Skeletal muscle cell (primary cell): ENCODE results near the gene DST.

ENCODE experiments used
- DNase-seq: peaks from one replicate; pipeline ENCODE4 v3.0.0-alpha.2; 2010; ENCODE audit warnings: low read depth
- H3K4me3 ChIP-seq: 2 replicates; pipeline ENCODE4 v1.5.1; 2011; ENCODE audit warnings: low read depth, mild to moderate bottlenecking, control low read depth, low read length, moderate library complexity

DST gene

DNA sequence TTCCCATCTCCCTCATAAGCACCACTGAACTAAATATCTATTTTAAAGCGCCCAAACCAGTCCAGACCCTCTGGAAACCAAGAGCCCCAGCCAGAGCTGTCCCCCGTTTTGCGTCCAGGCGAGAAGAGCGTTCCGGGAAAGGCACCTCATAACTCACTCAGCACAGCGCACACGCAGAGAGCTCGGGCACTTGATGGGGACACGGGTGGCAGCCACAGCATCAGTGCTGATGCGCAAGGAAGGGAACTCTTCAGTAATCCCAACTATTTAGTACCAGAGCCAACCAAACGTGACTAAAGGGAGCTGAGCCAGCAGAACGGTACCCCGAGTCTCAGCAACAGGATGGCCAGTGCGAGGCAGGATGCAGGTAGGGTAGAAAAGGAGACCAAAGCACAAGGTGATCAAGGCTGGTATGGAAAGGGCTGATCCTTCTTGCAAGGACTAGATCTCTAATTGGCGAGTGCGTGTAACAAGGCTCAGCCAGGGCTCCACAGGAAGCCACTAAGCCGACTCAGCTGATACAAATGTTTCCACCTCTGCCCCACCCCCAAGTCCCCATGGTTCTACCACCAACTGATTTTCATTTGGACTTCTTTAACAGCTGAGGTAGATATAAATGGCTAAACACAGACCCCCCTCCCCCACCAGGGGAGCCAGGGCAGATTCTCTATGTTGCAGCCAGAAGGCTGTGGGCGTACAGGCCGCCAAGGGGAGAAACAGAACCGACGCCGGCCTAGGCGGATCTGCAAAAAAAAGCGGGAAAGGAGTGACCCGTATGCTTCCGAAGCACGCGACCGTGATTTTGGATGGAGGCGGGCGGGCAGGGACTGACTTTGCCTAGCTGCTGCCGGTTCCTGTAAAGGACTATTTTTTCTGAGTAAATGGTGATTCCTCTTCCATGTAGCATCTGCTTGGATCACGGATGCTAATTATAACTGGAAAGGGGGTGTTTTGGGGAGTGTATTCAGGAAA, 211.8 kb downstream of the DST start:
- no peak overlapping the region for H3K4me3 ChIP-seq

DNA sequence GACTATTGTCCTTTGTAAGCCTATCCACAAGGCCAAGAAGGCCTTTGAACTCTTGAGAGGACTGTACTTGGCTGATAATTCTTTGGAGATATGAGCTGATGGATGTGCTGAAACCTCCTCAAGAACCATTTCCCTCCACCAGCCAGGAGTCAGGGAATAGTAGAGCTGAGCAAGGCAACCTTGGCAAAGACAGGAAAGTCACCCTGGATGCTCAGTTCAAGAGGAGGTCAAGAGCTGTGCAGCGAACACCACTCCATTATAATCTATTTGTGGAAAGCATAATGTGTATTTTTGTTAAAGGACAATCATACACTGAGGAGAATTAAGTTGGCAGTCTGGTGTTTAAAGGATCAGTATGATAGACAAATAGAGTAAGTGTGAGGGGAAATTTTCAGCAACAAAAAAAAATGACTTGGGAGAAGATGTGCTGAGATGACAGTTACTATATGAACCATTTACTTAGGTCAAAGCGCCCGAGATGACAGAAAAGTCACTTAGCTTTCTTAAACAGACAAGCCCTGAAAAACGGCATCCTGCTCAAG, 218.1 kb downstream of the DST start:
- no peak for DNase-seq

More for the DNA sequence above, 211.8 kb downstream of the DST start:
- no peak for DNase-seq

DNA sequence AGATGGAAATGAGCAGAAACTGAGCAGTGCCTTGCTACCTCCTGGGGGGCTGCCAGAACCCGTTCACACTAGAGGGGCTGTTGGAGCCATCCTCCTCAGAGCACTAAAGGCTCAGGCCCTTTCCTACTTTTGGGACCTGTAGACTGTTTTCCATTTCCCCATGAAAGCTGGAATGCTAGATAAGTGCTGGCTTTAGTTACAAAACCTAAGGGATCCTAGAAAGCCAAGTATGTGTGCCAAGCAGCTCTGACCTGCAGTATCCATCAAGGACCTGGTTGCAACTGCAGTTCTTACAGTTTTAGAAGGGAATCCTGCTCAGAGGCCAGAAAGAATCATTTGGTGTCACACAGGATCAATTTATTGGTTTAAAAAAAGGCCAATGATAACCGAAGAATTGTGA, 218.6 kb downstream of the DST start:
- no peak overlapping the region for H3K4me3 ChIP-seq
- DNase-seq, result no peak

More for the DNA sequence above, 218.1 kb downstream of the DST start:
- no peak overlapping the region for H3K4me3 ChIP-seq

DNA sequence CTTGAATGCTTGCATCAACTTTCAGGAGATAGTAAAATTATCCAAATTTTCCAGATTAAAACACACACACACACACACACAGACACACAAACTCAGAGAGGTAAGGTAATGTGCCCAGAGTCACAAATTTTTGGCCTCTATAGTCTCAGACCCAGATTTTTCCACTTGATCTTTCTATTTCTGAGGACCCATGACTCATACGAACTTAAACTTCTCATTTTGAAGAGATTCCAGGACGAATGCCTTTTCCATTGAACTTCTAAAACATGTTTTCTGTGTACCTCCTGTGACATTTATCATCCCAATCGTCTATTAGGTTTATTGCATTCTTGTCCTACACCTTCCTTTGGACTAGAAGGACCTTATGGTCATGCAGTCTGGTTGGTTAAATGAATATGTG, 222.4 kb downstream of the DST start:
- no peak for DNase-seq
- H3K4me3 ChIP-seq, result no peak overlapping the region

DNA sequence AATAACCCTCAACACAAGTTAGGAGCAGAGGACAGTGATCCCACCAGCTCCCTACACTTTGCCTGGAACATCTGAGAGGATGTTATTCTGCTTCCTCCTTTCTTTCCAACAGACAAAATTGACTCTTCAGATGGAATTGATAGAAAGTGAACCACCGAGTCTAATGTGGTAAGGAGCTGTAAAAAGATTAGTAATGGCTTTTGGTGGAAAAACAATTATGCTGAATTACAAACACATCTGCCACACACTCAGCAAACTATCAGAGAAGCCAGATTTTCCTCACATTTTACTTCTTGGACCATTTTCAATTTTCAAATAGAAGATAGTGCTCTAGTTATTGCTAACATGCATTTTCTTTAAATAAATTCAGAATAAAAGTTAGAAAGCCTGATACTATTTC, 223.5 kb downstream of the DST start:
- no peak overlapping the region for H3K4me3 ChIP-seq
- no peak for DNase-seq

DNA sequence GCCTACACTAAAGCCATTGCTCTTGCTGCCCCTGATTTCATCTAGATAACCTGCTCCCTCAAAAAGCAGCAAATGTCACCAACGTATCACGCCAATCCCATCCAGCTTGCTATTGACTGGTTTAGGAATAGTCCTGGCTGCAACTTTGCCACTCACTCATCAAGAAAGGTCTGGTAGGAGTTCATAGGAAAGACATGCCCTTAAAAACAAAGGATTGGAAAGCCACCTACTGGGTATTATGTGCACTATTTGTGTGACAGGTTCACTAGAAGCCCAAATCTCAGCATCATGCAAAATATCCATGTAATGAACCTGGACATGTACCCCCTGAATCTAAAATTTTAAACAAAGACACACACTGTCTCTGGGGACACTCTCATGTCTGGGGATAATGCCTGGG, 224.9 kb downstream of the DST start:
- DNase-seq, result no peak
- H3K4me3 ChIP-seq, result no peak overlapping the region

DNA sequence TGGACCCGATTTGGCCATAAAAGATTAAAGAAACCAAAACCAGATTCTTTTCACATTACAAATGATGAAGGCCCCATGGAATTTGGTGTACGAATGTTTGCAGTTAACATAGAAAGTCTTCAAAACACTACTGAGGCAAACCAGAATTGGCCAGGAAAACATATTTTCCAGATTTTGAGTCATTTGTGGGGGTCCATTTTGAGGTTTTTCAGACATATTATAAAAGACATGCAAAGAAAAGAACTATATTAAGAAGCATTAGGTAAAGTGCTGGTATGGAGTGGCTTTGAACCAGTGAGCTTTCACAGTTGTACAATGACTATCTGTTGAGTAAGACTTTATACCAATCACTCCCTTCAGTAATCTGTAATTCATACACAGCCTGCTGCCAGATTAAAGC, 226.4 kb downstream of the DST start:
- no peak overlapping the region for H3K4me3 ChIP-seq
- no peak for DNase-seq

DNA sequence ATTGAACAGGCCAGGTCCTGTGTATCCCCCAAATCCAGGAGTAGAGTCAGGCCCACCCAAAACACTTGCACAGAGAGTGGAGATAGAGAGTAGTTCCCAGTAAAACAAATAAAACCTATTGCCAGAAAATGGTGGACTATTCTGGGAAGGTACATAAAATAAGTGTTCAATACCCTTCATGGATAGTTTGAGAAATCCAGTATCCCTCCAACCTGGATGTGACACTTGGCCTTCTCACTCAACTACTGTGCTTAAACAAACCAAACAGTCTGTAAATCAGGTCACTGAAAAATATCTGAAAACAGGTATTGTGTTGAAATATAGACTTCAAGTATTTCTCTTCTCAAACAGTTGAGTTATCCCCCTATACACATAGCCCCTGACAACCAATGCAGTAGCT, 233.7 kb downstream of the DST start:
- no peak overlapping the region for H3K4me3 ChIP-seq
- DNase-seq, result no peak
